Embryonic facial prominence (tissue), 1 donor: Measurements from ENCODE around the gene CFAP70.
"Not testable (repeated sequence)": the region's sequence is repeated elsewhere in the genome, so short reads cannot be mapped to it uniquely, and the experiment has no call there.

ENCODE experiments used
- DNase-seq: peaks from one replicate; pipeline ENCODE4 v3.0.0-alpha.2; 2016; ENCODE audit errors: extremely low spot score

Gene CFAP70

DNA sequence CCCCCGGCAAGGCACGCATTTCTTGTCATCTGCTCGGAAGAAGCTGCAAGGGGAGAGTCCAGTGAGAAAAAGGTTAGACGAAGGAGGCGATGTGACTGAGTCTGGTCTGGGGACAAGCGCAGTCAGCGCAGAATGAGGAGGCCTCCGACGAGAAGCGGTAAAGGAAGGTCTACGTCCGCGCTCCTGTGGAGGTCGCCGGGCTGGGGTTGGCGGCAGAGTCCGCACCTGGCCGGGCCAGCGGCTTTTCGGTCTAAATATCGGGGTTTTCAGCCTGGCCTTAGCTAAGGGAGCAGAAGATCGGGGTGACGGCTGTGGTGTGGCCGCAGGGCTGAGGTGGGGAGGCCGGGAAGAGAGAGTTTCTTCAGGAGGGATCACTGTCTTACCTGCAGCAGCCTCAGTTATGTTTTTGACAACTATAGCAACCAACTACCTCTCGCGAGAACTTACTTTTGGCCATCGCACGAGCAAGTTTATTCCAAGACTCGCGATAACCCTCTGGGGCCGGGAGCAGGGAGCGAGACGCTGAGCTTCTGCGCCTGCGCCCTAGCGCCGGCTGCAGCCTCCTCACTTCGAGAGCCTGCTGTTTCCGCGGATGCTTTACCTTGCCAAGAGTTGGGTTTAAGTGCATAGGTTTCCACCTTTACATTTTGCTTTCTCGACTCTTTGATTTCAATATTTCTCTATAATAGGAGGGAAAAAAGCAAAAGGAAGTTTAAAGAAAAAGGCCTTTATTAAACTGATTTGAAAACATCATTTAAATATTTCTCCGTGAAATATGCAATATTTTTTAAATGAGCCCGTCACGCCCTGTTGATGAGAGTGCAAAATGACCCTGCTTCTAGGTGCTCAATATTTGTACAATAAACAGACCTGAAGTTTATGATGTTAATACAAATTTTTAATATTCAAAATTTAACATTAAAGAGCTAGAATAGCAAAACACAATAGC, at the start of gene CFAP70:
Gene CFAP70 (minus strand): TSS at position 534 of the 949 bp plus-strand sequence. CDS start 4,068 bp downstream, outside the sequence.
- DNase-seq: peak; percentile 93

DNA sequence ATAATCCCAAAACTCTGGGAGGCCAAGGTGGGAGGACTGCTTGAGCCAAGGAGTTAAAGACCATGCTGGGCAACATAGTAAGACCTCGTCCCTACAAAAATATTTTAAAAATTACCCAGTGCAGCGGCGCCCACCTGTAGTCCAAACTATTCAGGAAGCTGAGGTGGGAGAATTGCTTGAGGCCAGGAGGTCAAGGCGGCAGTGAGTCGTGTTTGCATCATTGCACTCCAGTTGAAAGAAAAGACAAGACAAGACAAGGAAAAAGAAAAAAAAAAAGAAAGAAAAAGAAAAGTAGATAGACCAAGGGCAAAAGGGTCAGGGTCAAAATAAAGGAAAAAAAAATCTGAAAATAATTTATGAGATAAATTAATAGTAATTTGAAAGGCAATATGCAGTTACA, 49.4 kb upstream of the CFAP70 start:
- no peak for DNase-seq

DNA sequence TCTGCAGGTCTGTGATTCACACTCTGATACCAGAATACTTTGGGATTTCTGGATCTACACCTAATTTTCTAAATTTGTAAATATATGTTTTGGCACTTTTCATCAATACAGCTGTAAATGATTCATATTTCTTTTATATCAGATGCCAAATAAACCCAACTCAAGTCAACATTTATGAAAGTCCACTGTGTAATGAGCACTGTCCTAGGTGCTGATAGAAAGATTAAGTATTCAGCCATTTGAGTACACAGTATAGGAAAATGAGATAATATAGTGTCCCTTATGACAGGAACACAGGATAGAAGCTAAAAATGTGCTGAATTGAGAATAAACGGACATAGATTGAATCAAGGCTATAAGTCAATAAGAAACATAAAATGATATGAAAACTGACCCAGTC, 48.8 kb upstream of the CFAP70 start:
- DNase-seq: no peak

DNA sequence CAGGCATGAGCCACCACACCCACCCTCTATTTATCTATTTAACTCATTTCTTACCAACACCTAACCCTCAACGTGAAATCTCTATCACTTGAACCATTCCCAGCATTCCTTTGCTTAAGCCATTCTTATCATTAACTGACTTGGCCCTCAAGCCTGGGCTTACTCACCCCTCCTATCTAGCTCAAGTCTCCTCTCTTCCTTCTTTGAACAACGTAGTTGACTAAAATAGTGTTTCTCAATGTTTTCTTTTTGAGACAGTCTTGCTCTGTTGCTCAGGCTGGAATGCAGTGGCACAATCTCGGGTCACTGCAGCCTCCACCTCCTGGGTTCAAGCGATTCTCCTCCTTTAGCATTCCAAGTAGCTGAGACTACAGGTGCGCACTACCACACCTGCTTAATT, 48.2 kb upstream of the CFAP70 start:
- DNase-seq: no peak

DNA sequence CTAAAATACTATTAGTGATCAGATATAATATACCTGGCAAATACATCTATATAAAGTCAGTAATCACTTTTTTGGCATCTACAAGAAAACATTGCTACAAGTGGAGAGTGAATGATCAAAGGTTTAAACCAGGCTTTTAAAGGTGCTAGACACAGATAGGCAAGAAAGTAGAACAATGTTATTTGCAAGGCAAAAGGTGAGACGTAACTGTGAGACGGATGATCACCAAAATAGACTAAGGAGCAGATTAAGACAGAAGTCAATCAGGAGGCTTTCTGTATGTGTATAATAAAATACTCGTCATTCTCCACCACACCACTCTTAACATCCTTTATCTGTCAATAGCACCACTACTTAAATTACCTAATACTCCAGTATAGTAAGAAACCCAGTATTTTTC, 46.9 kb upstream of the CFAP70 start:
- DNase-seq: no peak

DNA sequence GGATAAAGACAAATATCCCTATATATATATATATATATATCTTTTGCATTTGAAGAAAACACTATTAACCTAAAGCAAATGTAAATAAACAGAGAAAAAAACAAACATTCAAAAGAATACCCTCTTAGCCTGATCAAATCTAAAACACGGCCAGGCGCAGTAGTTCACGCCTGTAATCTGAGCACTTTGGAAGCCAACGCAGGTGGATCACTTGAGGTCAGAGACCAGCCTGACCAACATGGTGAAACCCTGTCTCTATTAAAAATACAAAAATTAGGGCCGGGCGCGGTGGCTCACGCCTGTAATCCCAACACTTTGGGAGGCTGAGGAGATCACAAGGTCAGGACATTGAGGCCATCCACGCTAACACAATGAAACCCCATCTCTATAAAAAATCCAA, 46.0 kb upstream of the CFAP70 start:
- DNase-seq: no peak

DNA sequence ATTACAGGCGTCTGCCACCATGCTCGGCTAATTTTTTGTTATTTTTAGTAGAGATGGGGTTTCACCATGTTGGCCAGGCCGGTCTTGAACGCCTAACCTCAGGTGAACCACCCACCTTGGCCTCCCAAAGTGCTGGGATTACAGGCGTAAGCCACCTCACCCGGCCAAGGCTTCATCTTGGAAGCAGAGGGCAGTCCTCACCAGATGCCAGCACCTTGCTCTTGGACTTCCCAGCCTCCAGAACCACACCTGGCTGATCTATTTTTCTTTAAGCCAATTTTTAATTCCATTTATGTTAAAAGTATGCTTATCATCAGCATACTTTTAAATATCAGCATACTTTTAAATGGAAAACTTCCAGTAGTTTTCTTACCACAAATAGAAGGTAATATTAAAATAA, 43.0 kb upstream of the CFAP70 start:
- DNase-seq: no peak

DNA sequence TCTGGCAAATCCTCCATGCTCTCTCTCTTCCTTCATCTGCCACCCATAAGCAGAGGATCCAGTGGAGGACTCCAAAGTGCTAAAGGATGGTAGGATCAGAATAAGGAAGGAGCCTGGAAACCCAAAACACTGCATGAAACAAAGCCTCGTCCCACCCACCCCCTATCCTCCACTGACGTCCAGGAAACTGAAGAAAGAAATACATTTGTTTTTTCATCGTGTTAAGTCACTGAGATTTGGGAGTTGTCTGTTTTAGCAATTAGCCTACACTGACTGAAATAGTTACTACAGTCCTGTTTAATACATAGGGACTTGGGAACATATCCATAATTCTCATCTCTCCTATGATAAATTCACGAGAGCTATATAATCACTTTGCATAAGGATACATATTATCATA, 40.4 kb upstream of the CFAP70 start:
- no peak for DNase-seq

DNA sequence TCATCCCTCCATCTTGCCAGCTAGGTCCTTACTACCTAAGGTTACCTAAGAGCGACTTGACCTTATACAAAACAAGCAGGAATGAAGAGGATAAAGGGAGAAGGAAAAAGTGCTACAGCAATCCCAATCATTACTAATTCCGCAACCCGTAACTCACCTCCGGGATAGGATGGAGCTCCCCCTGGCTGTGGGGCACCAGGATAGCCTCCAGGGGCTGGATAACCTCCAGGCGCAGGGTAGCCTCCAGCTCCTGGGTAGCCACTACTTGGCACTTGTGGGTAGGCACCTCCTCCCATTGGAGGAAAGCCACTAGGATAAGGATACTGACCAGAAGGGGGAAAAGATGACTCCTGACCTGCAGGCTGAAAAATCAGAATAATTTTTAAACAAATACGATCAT, 39.4 kb upstream of the CFAP70 start:
- DNase-seq: no peak

DNA sequence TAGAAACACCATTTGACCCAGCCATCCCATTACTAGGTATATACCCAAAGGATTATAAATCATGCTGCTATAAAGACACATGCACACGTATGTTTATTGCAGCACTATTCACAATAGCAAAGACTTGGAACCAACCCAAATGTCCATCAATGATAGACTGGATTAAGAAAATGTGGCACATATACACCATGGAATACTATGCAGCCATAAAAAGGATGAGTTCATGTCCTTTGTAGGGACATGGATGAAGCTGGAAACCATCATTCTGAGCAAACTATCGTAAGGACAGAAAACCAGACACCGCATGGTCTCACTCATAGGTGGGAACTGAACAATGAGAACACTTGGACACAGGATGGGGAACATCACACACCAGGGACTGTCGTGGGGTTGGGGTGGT, 35.7 kb upstream of the CFAP70 start:
- DNase-seq: not testable (repeated sequence)

DNA sequence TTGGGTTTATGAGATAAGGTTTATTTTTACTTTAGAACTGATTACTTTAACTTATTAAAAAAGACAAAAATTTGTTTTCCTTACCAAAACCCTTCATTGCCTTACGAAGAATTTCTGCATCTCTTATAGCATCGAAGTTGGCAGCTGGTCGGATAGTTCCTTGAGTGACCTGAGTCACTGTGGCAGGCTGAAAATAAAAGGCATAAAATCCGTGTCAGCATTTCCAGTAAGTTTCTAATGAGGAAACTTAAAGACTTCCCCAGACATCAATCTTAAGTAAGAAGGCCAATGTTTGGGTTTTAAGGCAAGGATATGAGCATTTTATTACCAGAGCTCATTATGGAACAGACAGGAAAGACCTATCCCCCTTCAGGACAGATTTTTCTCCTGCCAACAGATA, 29.6 kb upstream of the CFAP70 start:
- no peak for DNase-seq

DNA sequence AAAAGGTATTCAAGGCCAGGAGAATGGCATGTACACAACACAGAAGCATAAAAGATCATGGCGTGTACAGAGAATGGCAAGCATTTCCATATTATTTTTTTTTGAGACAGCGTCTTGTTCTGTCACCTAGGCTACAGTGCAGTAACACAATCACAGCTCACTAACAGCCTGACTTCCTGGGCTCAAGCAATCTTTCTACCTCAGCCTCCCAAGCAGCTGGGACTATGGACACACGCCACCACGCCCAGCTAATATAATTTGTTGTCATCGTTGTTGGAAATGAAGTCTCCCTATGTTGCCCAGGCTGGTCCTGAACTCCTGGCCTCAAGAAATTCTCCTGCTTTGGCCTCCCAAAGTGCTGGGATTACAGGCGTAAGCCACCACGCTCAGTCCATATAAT, 27.9 kb upstream of the CFAP70 start:
- no peak for DNase-seq

DNA sequence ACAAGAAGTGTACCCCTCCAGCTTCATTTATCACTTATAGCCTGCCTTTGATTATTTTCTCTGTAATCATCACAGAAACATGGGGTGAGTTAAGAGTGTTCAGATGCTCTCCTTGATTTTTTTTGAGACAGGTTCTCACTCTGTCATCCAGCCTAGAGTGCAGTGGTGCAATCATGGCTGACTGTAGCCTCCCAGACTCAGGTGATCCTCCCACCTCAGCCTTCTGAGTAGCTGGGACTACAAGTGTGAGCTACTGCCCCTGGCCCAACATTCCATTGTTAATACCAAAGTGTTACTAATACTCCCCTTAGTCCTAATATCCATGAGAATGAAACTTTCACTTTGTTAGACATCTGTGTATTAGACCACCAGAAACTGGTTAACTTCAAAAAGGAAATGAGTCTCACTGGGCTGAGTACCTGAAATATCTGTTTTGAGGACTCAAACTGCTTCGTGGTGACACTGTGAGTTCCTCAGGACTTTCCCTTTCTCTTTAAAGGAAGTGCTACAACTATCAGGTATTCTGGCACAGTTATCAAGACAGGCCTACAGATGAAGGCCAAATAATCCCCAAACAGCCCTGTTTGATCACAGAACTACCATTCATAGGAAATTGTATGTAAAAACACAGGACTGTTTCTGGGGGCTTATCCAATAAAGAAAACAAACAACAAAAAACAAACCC, 20.5 kb upstream of the CFAP70 start:
- no peak for DNase-seq

DNA sequence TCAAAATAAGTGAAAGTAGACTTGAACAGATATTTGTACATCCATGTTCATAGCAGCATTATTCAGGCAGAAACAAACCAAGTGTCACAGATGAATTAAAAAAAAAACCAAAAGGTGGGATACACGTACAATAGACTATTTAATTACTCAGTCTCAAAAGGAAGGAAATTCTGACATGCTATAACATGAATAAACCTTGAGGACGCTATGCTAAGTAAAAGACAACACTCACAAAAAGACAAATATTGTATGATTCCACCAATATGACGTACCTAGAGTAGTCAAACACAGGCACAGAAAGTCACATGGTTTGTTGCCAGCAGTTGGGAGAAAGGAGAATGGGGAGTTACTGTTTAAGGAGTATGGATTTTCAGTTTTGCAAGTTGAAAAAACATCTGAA, 18.0 kb upstream of the CFAP70 start:
- DNase-seq: no peak

DNA sequence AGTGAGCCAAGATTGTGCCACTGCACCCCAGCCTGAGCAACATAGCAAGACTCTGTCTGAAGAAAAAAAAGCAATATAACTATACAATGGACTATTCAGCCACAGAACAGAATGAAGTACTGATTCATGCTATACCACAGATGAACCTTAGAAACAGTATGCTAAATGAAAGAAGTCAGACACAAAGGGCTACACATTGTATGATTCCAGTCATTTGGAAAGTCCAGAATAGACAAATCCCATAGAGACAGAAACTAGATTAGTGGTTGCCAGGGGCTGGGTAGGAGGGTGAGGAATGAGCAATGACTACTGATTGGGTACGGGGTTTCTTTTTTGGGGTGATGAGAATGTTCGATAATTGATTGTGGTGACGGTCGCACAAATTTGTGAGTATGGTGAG, 9.6 kb upstream of the CFAP70 start:
- no peak for DNase-seq

DNA sequence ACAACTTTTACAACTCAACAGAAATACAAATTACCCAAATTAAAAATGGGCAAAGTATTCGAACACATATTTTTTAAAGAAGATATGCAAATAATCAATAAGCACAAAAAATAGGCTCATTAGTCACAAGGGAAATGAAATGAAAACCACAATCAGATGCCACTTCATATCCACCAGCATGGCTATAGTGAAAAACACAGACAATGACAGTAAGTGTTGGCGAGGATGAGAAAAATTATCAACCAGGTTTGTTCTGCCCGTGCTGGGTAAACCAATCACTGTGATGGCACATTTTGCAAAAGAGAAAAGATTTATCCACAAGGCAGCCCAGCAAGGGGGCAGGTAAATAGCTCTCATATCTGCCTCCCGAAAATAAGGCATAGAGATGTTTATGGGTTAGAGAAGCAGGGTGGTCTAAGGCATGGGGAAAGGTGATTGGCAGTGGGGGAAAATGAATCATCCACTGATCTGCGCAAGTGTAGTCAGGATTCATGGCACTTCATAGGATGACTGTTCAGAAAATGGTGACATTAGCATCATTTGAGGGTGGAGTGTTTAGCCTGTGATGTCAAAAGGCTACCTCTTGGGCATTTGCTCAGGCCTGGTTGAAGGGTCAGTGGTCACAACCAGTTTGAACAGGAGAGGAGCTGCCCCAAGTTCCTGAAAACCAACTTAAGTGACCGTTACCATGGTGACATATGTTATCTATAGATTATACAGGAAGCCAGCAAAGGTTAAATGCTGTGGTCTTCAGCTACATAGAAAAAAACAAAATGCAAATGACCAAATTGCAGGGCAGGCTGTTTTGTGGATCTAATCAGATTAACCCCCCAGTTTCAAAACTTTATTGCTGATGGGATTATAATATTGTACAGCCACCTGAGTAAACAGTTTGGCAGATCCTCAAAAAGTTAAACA, 8.0 kb upstream of the CFAP70 start:
- DNase-seq: no peak

DNA sequence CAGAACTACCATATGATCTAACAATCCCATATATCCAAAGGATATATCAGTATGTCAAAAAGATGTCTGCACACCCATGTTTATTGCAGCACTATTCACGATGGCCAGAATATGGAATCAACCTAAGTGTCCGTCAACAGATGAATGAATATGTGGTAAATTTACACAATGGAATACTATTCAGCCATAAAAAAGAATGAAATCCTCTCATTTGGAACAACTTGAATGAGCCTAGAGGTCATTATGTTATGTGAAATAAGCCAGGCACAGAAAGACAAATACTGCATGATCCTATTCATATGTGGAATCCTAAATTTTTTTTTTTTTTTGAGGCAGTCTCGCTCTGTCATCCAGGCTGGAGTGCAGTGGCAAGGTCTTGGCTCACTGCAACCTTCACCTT, 6.3 kb upstream of the CFAP70 start:
- DNase-seq: no peak

DNA sequence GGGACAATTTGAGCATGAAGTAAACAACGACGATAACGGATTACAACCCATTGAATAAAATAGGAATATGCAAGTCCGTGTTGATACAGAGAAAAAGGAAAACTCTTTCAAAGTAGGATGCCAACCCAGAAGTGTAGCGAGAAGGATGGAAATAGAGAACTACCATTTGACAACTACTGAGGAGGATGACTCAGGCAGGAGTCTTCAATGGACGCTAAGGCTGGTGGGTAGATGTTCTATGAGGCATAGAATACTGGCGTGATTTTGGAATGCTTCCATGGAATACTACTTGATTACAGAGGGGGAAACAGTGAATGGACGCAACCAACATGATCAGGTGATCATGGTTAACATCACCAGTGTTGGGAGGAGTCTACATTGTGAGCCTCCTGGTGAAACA, 828 bp upstream of the CFAP70 start:
- DNase-seq: no peak

DNA sequence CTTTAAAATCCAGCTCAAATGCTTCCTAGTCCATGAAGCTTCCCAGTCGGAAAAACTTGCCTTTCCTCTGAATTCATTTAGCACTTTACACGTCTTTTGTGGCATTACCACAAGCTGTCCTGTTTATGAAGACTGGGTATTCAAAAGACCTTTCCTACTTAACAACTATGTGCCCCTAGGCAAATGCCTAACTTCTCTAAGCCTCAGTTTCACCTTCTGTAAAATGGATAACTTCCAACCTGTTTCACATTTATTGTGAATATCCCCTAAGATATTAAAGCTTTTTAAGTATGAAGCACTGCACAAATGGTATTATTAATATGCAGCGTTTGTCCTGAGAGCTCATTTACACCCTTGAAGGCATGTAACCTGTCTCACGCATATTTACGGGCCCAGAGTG, 843 bp downstream of the CFAP70 start:
- no peak for DNase-seq

DNA sequence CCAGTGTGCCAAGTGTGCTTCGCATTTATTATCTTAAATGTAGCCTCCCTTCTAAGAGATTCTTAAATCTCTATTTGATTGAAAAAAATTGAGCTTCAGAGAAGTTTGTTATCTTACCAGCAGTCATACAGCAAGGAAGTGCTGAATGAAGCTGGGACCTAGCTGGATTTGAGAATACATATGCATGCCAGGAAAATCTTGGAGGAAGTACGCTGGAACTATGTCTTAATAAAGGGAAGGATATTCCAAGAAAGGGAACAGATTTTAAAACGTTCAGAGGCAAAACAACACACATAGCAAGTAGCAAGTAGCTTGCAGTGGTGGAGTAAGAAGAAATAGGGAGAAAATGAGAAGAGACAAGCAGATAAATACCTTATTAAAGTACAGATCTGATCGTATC, 1.5 kb downstream of the CFAP70 start:
- DNase-seq: no peak

DNA sequence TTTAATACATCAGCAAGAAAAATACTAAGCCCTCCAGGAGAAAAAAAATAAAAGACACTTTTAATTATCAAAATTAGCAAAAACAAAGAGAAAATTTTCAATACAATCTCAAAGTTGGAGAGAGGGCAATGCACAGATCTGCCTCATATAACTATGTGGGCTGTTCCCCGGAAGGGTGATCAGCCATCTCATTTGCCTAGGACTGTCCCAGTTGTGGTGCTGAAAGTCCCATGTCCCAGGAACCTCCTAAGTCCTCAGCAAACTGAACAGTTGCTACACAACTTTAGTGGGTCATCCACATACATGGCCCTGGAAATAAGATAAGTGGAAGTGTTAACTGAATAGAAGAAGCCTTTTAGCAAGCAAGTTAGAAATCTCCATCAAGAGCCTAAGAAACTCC, 14.4 kb downstream of the CFAP70 start:
- DNase-seq: no peak

DNA sequence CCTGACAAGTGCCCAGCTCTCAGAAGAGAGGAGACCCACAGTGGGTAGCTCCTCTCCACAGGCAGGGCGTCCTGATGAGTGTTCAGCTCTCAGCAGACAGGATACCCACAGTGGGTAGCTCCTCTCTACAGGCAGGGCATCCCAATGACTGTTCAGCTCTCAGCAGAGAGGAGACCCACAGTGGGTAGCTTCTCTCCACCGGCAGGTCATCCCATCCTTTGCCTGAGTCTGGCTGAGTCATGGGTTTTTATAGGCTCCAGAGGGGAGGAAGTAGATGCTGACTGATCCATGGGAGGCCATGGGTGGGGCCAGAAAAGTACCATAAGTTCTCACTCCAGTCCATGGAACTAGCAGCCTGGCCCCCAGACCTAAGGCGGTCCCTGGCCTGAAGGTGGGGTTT, 18.5 kb downstream of the CFAP70 start:
- no peak for DNase-seq
